OCI-LY1 (cell line): Measurements from ENCODE around the gene ATP8A2.

Experiments
- CTCF ChIP-seq: fragments of 200-600 bp; sonication (generic), shearing (Covaris generic); IDR thresholded peaks from 2 replicates; pipeline ENCODE4 v1.5.1; 2017; ENCODE audit warnings: mild to moderate bottlenecking, antibody characterized with exemption, low read length, moderate library complexity, mixed read lengths
- EZH2 ChIP-seq: fragments of 200-600 bp; sonication (generic), shearing (Covaris generic); IDR thresholded peaks from 2 replicates; pipeline ENCODE4 v1.8.0; 2017; ENCODE audit warnings: borderline replicate concordance, mixed run types, mild to moderate bottlenecking, antibody characterized with exemption, low read length, moderate library complexity, mixed read lengths

GRCh38 chr13:25923217-25924085 is 551.7 kb downstream of the ATP8A2 start:
- TF ChIP-seq CTCF (no peak), EZH2 (no peak)
